NCI-H2171 (cell line): ENCODE data around the gene PTGFRN.

Experiments used
- DNase-seq: peaks from one replicate; lab custom pipeline; 2025; lab: John Stamatoyannopoulos, UW

Gene PTGFRN

GRCh38 chr1:116889380-116889779 is 20.3 kb upstream of the PTGFRN start:
- no peak for DNase-seq

- no peak for DNase-seq
Measured at GRCh38 chr1:116891396-116892079, 18.2 kb upstream of the PTGFRN start.

GRCh38 chr1:116895073-116895472 is 14.6 kb upstream of the PTGFRN start:
- DNase-seq, result no peak

- DNase-seq, result no peak
Measured at GRCh38 chr1:116899529-116899928, 10.2 kb upstream of the PTGFRN start.

GRCh38 chr1:116900471-116901365 is 9.0 kb upstream of the PTGFRN start:
- no peak for DNase-seq

GRCh38 chr1:116902027-116902426 is 7.7 kb upstream of the PTGFRN start:
- DNase-seq, result no peak

- DNase-seq, result no peak
Measured at GRCh38 chr1:116902723-116903383, 6.9 kb upstream of the PTGFRN start.

GRCh38 chr1:116904791-116905320 is 4.9 kb upstream of the PTGFRN start:
- DNase-seq, result no peak

GRCh38 chr1:116906812-116907211 is 2.9 kb upstream of the PTGFRN start:
- DNase-seq, result no peak

GRCh38 chr1:116907351-116907750 is 2.4 kb upstream of the PTGFRN start:
- no peak for DNase-seq

- DNase-seq, result no peak
Measured at GRCh38 chr1:116908266-116908665, 1.4 kb upstream of the PTGFRN start.

GRCh38 chr1:116908820-116909511 is 750 bp upstream of the PTGFRN start:
- DNase-seq, result no peak

GRCh38 chr1:116910379-116911187 is 867 bp downstream of the PTGFRN start:
- peak; percentile 23 for DNase-seq

- no peak for DNase-seq
Measured at GRCh38 chr1:116911188-116911553, 1.5 kb downstream of the PTGFRN start.

GRCh38 chr1:116911779-116912469 is 2.2 kb downstream of the PTGFRN start:
- no peak for DNase-seq

- DNase-seq, result no peak
Measured at GRCh38 chr1:116912846-116913245, 3.1 kb downstream of the PTGFRN start.

GRCh38 chr1:116913941-116914340 is 4.2 kb downstream of the PTGFRN start:
- DNase-seq, result no peak

GRCh38 chr1:116914667-116915066 is 5.0 kb downstream of the PTGFRN start:
- DNase-seq, result no peak

- DNase-seq, result no peak
Measured at GRCh38 chr1:116915086-116915661, 5.5 kb downstream of the PTGFRN start.

- no peak for DNase-seq
Measured at GRCh38 chr1:116916002-116916401, 6.3 kb downstream of the PTGFRN start.
